Prostate gland (tissue), 2 donors: ENCODE results near the gene TP53INP2.
"Not testable (repeated sequence)": the region's sequence is repeated elsewhere in the genome, so short reads cannot be mapped to it uniquely, and the experiment has no call there.

ENCODE experiments used
- POLR2A ChIP-seq: fragments of 450-650 bp; IDR thresholded peaks from one replicate; pipeline ENCODE4 v1.6.1; 2016; ENCODE audit warnings: antibody characterized with exemption, mild to moderate bottlenecking
- TF ChIP-seq, protein P1 (sequence below), 4 experiments: fragments of 200-600 bp in 2 of 4; fragments of 450-650 bp in 2 of 4; sonication (generic) in 2 of 4; IDR thresholded peaks; 1 replicate in 3 of 4; 2 replicates in 1 of 4; pipeline ENCODE4 v1.5.1; 2016 to 2019; ENCODE audit warnings: antibody characterized with exemption in 4 of 4, mild to moderate bottlenecking in 2 of 4, moderate library complexity in 2 of 4

DNA sequence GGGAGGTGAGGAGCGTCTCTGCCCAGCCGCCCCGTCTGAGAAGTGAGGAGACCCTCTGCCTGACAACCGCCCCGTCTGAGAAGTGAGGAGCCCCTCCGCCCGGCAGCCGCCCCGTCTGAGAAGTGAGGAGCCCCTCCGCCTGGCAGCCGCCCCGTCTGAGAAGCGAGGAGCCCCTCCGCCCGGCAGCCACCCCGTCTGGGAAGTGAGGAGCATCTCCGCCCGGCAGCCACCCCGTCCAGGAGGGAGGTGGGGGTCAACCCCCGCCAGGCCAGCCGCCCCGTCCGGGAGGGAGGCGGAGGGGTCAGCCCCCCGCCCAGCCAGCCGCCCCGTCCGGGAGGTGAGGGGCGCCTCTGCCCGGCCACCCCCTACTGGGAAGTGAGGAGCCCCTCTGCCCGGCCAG lies 45.5 kb upstream of the TP53INP2 start:
- TF ChIP-seq POLR2A = not testable (repeated sequence)
- TF ChIP-seq, protein P1, sequence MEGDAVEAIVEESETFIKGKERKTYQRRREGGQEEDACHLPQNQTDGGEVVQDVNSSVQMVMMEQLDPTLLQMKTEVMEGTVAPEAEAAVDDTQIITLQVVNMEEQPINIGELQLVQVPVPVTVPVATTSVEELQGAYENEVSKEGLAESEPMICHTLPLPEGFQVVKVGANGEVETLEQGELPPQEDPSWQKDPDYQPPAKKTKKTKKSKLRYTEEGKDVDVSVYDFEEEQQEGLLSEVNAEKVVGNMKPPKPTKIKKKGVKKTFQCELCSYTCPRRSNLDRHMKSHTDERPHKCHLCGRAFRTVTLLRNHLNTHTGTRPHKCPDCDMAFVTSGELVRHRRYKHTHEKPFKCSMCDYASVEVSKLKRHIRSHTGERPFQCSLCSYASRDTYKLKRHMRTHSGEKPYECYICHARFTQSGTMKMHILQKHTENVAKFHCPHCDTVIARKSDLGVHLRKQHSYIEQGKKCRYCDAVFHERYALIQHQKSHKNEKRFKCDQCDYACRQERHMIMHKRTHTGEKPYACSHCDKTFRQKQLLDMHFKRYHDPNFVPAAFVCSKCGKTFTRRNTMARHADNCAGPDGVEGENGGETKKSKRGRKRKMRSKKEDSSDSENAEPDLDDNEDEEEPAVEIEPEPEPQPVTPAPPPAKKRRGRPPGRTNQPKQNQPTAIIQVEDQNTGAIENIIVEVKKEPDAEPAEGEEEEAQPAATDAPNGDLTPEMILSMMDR (IDR thresholded peaks at IDR 0.05) = not testable (repeated sequence)
